Right lobe of liver (tissue), 4 donors: Measurements from ENCODE around the gene AKR1C8.

ENCODE experiments used
- CTCF ChIP-seq, 4 donors: fragments of 200-600 bp in 3 of 4; fragments of 450-650 bp in 1 of 4; IDR thresholded peaks; one replicate each; pipeline versions ENCODE4 v1.5.1 to v1.8.0; 2016 to 2022; ENCODE audit warnings: antibody characterized with exemption in 4 of 4, mild to moderate bottlenecking in 2 of 4
- POLR2A ChIP-seq: fragments of 450-650 bp; IDR thresholded peaks from one replicate; pipeline ENCODE4 v1.6.1; 2017; ENCODE audit warnings: antibody characterized with exemption, mild to moderate bottlenecking
- donor health status: DM: no; HTN: no; CAD: no.
- donor health status: DM: no; HTN: no; CAD: no.
- donor health status: DM: no; HTN: yes; CAD: no.

- TF ChIP-seq CTCF (IDR thresholded peaks at IDR 0.05) (no peak), POLR2A (no peak)
Measured at GRCh38 chr10:5155951-5156350, 29.0 kb downstream of the AKR1C8 start.
